Activated T-helper 1 cell treated with anti-CD3 and anti-CD28 coated beads, Interleukin-12 subunit alpha, Interleukin-12 subunit beta, Interleukin-2, Interleukin-4 antibody, amounts not matched to agents 30 ng/mL and 10 ng/mL and 1 ng/mL, durations not matched to agents 14 hours and 24 hours and 36 hours (primary cell): ENCODE measurements around the gene CALM1. TPM values are rescaled to one million over a fixed set of nuclear protein-coding genes. Genes with fewer than 3 reads are reported as not detected.
A peak's percentile ranks its signal among the peaks of the same experiment; 100 is the strongest.

ENCODE experiments used
- DNase-seq: peaks from one replicate; pipeline ENCODE4 v3.0.0; 2021; ENCODE audit warnings: low spot score
- H3K27ac Mint-ChIP-seq: one replicate; pipeline ENCODE4 v1.8.0; 2021; ENCODE audit warnings: mild to moderate bottlenecking, mixed read lengths
- H3K27me3 Mint-ChIP-seq: one replicate; pipeline ENCODE4 v1.8.0; 2022; ENCODE audit warnings: mild to moderate bottlenecking, moderate library complexity, mixed read lengths; ENCODE audit not compliant: insufficient read depth
- H3K36me3 Mint-ChIP-seq: one replicate; pipeline ENCODE4 v1.8.0; 2021; ENCODE audit warnings: low read depth, mixed read lengths
- H3K4me1 Mint-ChIP-seq: one replicate; pipeline ENCODE4 v1.8.0; 2021; ENCODE audit warnings: low read depth, mixed read lengths
- H3K4me3 Mint-ChIP-seq: one replicate; pipeline ENCODE4 v1.8.0; 2021; ENCODE audit warnings: mild to moderate bottlenecking, moderate library complexity, mixed read lengths
- H3K9me3 Mint-ChIP-seq: one replicate; pipeline ENCODE4 v1.8.0; 2021; ENCODE audit warnings: mixed read lengths
- intact Hi-C: fragments of 100-400 bp; cut with micrococcal nuclease; formaldehyde crosslinking; loops from one replicate; pipeline ENCODE4 v1.15.1; 2024
- total RNA-seq: library from RNA; stranded (reverse); gene quantifications from 2 replicates; pipeline ENCODE4 v1.2.3, GENCODE V29; 2022

The CALM1 gene
- total RNA-seq, 1 donor from 2014 or later: 513 TPM

- Mint-ChIP-seq H3K36me3 (peaks cover 64% of the 10 kb centered on the region), H3K27ac (no peak overlapping the region), H3K4me1 (peaks cover 67% of the 10 kb centered on the region), H3K9me3 (no peaks in the 10 kb centered on the region), H3K27me3 (no peaks in the 10 kb centered on the region), H3K4me3 (no peak overlapping the region)
- DNase-seq: no peak
- intact Hi-C loops: no loop called here
Observed at GRCh38 chr14:90405101-90405500, 8.3 kb downstream of the CALM1 start.

- Mint-ChIP-seq H3K4me3 (no peak overlapping the region), H3K27me3 (no peaks in the 10 kb centered on the region), H3K36me3 (peaks cover 58% of the 10 kb centered on the region), H3K27ac (peak overlapping the region; percentile 7), H3K4me1 (peaks cover 64% of the 10 kb centered on the region), H3K9me3 (no peaks in the 10 kb centered on the region)
- intact Hi-C loops: no loop called here
- no peak for DNase-seq
Observed at GRCh38 chr14:90405755-90406154, 8.9 kb downstream of the CALM1 start.

GRCh38 chr14:90406384-90406798 lies 9.6 kb downstream of the CALM1 start:
- Mint-ChIP-seq H3K36me3 (peaks cover 52% of the 10 kb centered on the region), H3K4me1 (peaks cover 58% of the 10 kb centered on the region), H3K27ac (no peak overlapping the region), H3K4me3 (no peak overlapping the region), H3K27me3 (no peaks in the 10 kb centered on the region), H3K9me3 (no peaks in the 10 kb centered on the region)
- no peak for DNase-seq
- intact Hi-C loops: no loop called here

- intact Hi-C loops: no loop called here
- H3K27ac Mint-ChIP-seq: no peak overlapping the region
- DNase-seq: no peak
- peaks cover 49% of the 10 kb centered on the region for H3K4me1 Mint-ChIP-seq
- H3K36me3 Mint-ChIP-seq: peaks cover 43% of the 10 kb centered on the region
- H3K9me3 Mint-ChIP-seq: no peaks in the 10 kb centered on the region
- no peaks in the 10 kb centered on the region for H3K27me3 Mint-ChIP-seq
- no peak overlapping the region for H3K4me3 Mint-ChIP-seq
Observed at GRCh38 chr14:90407230-90407629, 10.4 kb downstream of the CALM1 start.

- intact Hi-C loops: no loop called here
- no peak overlapping the region for H3K4me3 Mint-ChIP-seq
- no peak for DNase-seq
- H3K36me3 Mint-ChIP-seq: peaks cover 30% of the 10 kb centered on the region
- no peaks in the 10 kb centered on the region for H3K27me3 Mint-ChIP-seq
- no peaks in the 10 kb centered on the region for H3K9me3 Mint-ChIP-seq
- H3K4me1 Mint-ChIP-seq: peaks cover 35% of the 10 kb centered on the region
- no peak overlapping the region for H3K27ac Mint-ChIP-seq
Observed at GRCh38 chr14:90408713-90409112, 11.9 kb downstream of the CALM1 start.

GRCh38 chr14:90409209-90409730 lies 12.4 kb downstream of the CALM1 start:
- intact Hi-C loops: no loop called here
- Mint-ChIP-seq H3K27me3 (peaks cover 3% of the 10 kb centered on the region), H3K9me3 (no peaks in the 10 kb centered on the region), H3K36me3 (peaks cover 25% of the 10 kb centered on the region), H3K27ac (no peak overlapping the region), H3K4me1 (peaks cover 29% of the 10 kb centered on the region), H3K4me3 (no peak overlapping the region)
- DNase-seq: no peak

GRCh38 chr14:90412058-90412457 lies 15.2 kb downstream of the CALM1 start:
- DNase-seq: no peak
- Mint-ChIP-seq H3K4me3 (no peak overlapping the region), H3K9me3 (no peaks in the 10 kb centered on the region), H3K36me3 (peaks cover 5% of the 10 kb centered on the region), H3K27me3 (peaks cover 5% of the 10 kb centered on the region), H3K4me1 (peaks cover 4% of the 10 kb centered on the region), H3K27ac (no peak overlapping the region)
- intact Hi-C loops: no loop called here

GRCh38 chr14:90416720-90417119 lies 19.9 kb downstream of the CALM1 start:
- intact Hi-C loops: no loop called here
- no peaks in the 10 kb centered on the region for H3K4me1 Mint-ChIP-seq
- H3K9me3 Mint-ChIP-seq: no peaks in the 10 kb centered on the region
- peaks cover 5% of the 10 kb centered on the region for H3K27me3 Mint-ChIP-seq
- no peak for DNase-seq
- no peaks in the 10 kb centered on the region for H3K36me3 Mint-ChIP-seq
- no peak overlapping the region for H3K27ac Mint-ChIP-seq
- no peak overlapping the region for H3K4me3 Mint-ChIP-seq

- H3K9me3 Mint-ChIP-seq: no peaks in the 10 kb centered on the region
Observed at GRCh38 chr14:90418053-90418452, 21.2 kb downstream of the CALM1 start.

GRCh38 chr14:90419200-90419599 lies 22.4 kb downstream of the CALM1 start:
- DNase-seq: no peak
- Mint-ChIP-seq H3K27ac (no peak overlapping the region), H3K4me1 (no peaks in the 10 kb centered on the region), H3K36me3 (no peaks in the 10 kb centered on the region), H3K4me3 (no peak overlapping the region), H3K27me3 (peaks cover 3% of the 10 kb centered on the region), H3K9me3 (no peaks in the 10 kb centered on the region)
- intact Hi-C loops: no loop called here

More at GRCh38 chr14:90418053-90418452, 21.2 kb downstream of the CALM1 start:
- Mint-ChIP-seq H3K27me3 (peaks cover 5% of the 10 kb centered on the region), H3K4me3 (no peak overlapping the region), H3K36me3 (no peaks in the 10 kb centered on the region), H3K27ac (no peak overlapping the region), H3K4me1 (no peaks in the 10 kb centered on the region)
- intact Hi-C loops: no loop called here
- no peak for DNase-seq

GRCh38 chr14:90421001-90421631 lies 24.3 kb downstream of the CALM1 start:
- Mint-ChIP-seq H3K36me3 (no peaks in the 10 kb centered on the region), H3K27ac (no peak overlapping the region), H3K27me3 (no peaks in the 10 kb centered on the region), H3K4me1 (no peaks in the 10 kb centered on the region), H3K4me3 (no peak overlapping the region), H3K9me3 (no peaks in the 10 kb centered on the region)
- no peak for DNase-seq
- intact Hi-C loops: no loop called here

GRCh38 chr14:90421632-90422020 lies 24.8 kb downstream of the CALM1 start:
- no peaks in the 10 kb centered on the region for H3K27me3 Mint-ChIP-seq
- no peaks in the 10 kb centered on the region for H3K36me3 Mint-ChIP-seq
- no peak overlapping the region for H3K27ac Mint-ChIP-seq
- no peak for DNase-seq
- no peaks in the 10 kb centered on the region for H3K4me1 Mint-ChIP-seq
- no peaks in the 10 kb centered on the region for H3K9me3 Mint-ChIP-seq
- intact Hi-C loops: no loop called here
- H3K4me3 Mint-ChIP-seq: no peak overlapping the region

- intact Hi-C loops: no loop called here
- no peaks in the 10 kb centered on the region for H3K36me3 Mint-ChIP-seq
- no peaks in the 10 kb centered on the region for H3K27me3 Mint-ChIP-seq
- no peak overlapping the region for H3K4me3 Mint-ChIP-seq
- H3K4me1 Mint-ChIP-seq: no peaks in the 10 kb centered on the region
- no peak for DNase-seq
- no peaks in the 10 kb centered on the region for H3K9me3 Mint-ChIP-seq
- no peak overlapping the region for H3K27ac Mint-ChIP-seq
Observed at GRCh38 chr14:90423166-90423565, 26.3 kb downstream of the CALM1 start.

- H3K9me3 Mint-ChIP-seq: no peaks in the 10 kb centered on the region
- no peaks in the 10 kb centered on the region for H3K27me3 Mint-ChIP-seq
- DNase-seq: no peak
- H3K4me3 Mint-ChIP-seq: no peak overlapping the region
- no peaks in the 10 kb centered on the region for H3K36me3 Mint-ChIP-seq
- intact Hi-C loops: no loop called here
- no peak overlapping the region for H3K27ac Mint-ChIP-seq
- no peaks in the 10 kb centered on the region for H3K4me1 Mint-ChIP-seq
Observed at GRCh38 chr14:90424075-90424474, 27.2 kb downstream of the CALM1 start.
